Erythroblast (primary cell): Measurements from ENCODE around the gene CDK5RAP2.

ENCODE experiments used
- GATA1 ChIP-seq: IDR thresholded peaks from 2 replicates; pipeline ENCODE4 v1.6.1; 2011; ENCODE audit warnings: low read depth, mild to moderate bottlenecking, control low read depth, low read length, moderate library complexity
- POLR2A ChIP-seq: IDR thresholded peaks from 2 replicates; pipeline ENCODE4 v1.6.1; 2011; ENCODE audit warnings: mild to moderate bottlenecking, low read length

DNA sequence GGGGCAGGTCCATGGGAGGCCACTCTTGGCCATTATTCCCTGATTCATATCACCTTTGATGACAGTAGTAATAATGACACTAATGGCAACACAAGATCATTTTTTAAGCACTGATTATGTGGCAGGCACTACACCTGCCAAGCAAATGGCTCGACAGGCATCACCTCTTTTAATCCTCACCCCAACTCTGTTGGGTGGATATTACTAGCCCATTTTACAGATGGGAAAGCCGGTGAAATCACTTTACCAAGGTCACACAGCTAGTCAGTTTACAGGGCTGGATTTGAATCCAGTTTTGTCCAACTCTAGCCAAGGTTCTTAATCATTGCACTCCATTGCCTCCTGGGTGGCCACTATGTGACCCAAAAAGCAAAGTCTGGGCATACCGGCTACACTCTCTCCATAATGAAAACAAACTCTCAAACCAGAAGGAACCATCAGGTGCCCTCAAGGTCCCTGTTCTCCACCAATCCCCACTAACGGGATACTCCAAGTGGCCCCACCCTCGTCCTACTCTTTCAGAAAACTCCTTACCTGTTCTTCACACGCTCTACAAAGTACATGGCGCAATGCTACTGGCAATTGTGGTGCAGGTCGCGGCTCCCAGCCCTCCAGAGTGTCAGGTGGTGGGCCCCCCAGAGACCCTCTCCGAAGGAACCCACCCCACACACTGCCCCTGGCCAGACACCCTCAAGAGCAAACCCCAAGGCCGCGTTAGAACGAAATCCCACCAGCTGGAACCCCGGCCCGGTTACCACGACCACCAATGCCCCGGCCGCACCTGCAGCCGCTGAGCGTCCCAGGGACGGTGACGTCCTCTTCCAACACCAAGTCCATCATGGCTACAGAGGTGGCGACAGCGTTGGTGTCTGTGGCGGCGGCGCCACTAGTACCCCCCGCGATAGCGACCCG is 572 bp downstream of the CDK5RAP2 start:
- TF ChIP-seq POLR2A (no peak), GATA1 (no peak)
